Uterus (tissue), 2 donors: ENCODE data around the gene GUCY2C.

ENCODE experiments used
- POLR2A ChIP-seq, 2 donors: fragments of 450-650 bp; IDR thresholded peaks; one replicate each; pipeline ENCODE4 v1.6.1; 2016; ENCODE audit warnings: antibody characterized with exemption in 2 of 2, mild to moderate bottlenecking in 1 of 2, moderate library complexity in 1 of 2
- TF ChIP-seq, protein P1 (sequence below), 4 experiments: fragments of 200-600 bp in 2 of 4; fragments of 450-650 bp in 2 of 4; sonication (generic) in 2 of 4; IDR thresholded peaks; one replicate each; pipeline ENCODE4 v1.5.1; 2016 to 2019; ENCODE audit warnings: antibody characterized with exemption in 4 of 4, mild to moderate bottlenecking in 2 of 4, moderate library complexity in 1 of 4

DNA sequence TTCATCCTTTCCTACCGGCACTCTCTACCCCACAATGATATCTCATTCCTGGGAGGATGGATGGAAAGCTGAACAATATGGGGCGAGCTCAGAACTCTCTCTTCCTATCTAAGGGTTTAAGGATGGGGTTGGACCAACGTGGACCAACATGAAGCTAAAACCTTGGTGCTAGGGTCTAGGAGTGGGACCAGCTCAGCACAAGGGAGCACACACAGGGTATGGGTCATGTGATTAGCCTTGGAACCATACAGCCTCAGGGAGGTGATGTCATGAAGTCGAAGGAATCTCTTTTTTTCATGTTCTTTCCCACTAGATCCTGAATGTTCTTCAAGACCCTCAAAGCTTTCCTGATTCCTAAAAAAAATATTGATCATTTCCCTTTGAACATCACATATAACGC lies 3.3 kb downstream of the GUCY2C start:
- TF ChIP-seq, protein P1, sequence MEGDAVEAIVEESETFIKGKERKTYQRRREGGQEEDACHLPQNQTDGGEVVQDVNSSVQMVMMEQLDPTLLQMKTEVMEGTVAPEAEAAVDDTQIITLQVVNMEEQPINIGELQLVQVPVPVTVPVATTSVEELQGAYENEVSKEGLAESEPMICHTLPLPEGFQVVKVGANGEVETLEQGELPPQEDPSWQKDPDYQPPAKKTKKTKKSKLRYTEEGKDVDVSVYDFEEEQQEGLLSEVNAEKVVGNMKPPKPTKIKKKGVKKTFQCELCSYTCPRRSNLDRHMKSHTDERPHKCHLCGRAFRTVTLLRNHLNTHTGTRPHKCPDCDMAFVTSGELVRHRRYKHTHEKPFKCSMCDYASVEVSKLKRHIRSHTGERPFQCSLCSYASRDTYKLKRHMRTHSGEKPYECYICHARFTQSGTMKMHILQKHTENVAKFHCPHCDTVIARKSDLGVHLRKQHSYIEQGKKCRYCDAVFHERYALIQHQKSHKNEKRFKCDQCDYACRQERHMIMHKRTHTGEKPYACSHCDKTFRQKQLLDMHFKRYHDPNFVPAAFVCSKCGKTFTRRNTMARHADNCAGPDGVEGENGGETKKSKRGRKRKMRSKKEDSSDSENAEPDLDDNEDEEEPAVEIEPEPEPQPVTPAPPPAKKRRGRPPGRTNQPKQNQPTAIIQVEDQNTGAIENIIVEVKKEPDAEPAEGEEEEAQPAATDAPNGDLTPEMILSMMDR (IDR thresholded peaks at IDR 0.05) = no peak
- no peak for TF ChIP-seq POLR2A (IDR thresholded peaks at IDR 0.05)
